Measurements from ENCODE around the gene ISG15.
"Not testable (repeated sequence)": the region's sequence is repeated elsewhere in the genome, so short reads cannot be mapped to it uniquely, and the experiment has no call there.

Gene ISG15

DNA sequence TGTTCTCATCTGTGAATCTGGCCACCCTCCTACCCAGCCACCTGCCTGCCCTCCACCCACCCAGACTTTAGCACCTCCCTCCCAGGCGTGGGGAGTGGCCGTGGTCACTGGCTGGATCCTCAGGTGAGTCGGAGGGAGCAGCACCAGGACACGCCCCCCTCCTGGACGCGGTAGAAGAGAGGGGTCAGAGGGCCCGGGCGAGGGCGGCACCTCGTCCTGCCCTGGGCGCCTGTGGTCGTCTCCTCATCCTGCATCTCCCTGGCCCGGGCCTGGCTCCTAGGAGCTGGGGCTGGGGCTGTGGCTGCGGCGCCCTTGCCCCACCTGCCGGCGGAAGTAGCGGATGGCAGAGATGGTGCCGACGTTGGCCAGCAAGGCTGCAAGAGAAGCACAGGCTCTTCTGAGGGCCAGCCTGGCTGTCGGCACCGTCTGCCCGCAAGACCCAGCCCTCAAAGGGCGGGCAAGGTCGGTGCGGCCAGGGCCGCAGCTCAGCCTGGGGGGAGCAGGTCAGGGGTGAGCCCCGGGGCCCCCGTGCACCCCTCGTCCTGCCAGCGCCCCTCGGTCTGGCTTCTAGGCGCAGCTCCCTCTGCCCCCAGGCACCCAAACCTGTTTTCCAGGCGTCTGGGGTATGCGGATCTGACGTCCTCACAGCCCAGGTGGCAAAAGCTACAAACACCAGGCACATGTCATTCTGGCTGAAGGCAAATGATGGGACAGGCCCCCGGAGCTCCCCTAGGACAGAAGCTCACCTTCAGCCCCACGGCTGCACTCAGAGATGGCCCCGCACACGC is 37.2 kb upstream of the ISG15 start:
- no peak for DNase-seq

DNA sequence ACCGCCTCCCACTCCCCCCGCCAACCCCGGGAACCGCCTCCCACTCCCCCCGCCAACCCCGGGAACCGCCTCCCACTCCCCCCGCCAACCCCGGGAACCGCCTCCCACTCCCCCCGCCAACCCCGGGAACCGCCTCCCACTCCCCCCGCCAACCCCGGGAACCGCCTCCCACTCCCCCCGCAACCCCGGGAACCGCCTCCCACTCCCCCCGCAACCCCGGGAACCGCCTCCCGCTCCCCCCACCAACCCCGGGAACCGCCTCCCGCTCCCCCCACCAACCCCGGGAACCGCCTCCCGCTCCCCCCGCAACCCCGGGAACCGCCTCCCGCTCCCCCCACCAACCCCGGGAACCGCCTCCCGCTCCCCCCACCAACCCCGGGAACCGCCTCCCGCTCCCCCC is 36.5 kb upstream of the ISG15 start:
- not testable (repeated sequence) for DNase-seq

DNA sequence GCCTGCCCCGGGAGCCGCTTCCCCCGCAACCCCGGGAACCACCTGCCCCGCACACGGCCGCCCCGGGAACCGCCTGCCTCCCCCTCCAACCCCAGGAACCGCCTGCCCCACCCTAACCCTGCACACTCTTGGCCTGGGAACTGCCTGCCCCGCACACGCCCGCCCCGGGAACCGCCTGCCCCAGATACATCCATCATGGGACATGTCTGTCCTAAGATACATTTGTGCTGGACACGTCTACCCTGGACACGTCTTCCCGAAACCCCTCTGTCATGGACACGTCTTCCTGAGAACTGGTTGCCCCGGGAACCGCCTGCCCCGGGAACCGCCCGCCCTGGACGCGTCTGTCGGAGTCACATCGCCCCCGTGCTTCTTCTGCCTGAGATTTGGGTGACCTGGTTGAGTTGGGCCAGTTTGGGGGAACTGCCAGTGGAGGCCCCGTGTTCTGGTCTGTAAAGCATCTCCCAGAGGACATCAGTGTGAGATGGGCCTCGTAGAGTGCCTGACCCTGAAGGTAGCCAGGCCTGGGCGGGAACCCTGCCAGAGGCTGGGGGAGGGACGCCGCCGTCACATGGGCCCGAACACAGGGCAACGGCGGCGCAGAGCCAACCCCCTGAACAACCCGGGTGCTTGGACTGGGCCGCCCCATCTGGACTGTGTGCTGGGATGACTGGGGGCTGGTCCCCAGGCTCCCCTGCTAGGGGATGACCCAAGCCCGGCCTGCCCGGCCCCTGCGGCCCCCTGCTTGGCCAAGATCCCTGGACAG is 35.0 kb upstream of the ISG15 start:
- no peak for DNase-seq

DNA sequence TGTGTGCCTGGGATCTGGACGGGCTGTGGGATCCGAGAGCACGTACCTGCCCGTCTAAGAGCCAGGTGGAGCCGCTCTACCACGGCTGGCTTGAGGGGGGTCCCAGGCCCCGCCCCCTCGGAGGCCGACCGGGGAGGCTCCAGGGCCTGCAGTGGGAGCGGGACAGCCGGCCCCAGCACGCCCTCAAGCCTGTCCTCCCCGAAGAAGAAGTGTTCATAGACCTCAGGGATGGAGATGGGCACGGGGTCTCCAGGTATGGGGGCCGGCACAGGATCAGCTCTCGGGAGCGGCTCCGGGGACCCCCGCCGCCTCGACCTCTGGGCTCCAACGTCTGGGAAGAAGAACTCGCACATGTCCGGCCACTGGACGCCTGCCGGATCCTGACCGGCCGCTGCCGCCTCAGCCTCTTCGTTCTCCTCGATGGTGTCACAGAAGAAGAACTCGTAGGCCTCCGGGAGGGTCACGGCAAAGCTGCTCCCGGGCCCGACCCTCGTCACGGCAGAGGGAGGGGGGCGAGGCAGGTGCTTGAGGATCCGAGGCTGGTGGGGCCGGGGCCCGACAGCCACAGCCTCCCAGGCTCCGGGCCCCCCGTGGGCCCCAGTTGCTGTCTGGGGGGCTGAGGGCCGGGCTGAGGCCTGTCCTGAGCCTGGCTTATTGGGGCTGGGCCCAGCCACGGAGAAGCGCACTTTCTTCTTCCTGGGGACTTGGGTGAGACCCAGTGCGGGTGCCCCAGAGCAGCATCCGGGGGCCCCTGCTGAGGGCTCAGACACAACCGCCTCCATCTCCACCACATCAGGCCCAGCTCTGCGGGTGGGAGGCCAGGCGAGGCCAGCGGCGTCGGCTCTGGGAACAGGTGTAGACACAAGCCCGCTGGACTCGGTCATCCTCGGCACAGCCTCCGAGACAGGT is 34.2 kb upstream of the ISG15 start:
- DNase-seq, result no peak

DNA sequence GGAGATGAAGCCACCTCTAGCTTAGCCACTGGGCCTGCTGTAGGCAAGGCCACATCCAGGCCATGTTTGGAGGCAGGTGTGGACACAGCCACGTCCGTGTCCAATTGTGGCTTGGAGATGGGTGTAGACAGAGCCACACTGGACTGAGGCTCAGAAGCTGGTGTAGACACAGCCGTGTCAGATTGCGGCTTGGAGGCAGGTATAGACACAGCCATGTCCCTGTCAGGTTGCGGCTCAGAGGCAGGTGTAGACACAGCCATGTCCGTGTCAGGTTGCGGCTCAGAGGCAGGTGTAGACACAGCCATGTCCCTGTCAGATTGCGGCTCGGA is 33.6 kb upstream of the ISG15 start:
- no peak for DNase-seq

DNA sequence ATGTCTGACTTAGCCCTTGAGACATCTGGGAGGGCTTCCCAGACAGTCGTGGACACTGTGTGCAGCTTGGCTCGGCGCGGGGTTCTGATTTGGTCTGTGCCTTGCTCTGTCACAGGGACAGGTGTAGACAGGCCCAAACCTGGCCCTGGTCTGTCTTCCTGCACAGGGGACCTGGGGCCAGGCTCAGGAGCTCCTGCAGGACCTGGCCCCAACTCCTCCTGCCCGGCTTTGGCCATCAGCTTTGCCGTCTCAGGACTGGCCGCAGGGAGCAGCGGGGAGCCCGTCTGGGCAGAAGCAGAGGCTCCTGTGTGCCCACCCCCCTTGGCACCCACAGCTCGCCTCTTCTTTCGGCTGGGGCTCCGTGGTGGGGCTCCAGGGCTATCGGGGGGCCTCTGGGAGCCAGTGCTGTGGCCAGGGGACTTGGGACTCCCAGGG is 33.1 kb upstream of the ISG15 start:
- no peak for DNase-seq

DNA sequence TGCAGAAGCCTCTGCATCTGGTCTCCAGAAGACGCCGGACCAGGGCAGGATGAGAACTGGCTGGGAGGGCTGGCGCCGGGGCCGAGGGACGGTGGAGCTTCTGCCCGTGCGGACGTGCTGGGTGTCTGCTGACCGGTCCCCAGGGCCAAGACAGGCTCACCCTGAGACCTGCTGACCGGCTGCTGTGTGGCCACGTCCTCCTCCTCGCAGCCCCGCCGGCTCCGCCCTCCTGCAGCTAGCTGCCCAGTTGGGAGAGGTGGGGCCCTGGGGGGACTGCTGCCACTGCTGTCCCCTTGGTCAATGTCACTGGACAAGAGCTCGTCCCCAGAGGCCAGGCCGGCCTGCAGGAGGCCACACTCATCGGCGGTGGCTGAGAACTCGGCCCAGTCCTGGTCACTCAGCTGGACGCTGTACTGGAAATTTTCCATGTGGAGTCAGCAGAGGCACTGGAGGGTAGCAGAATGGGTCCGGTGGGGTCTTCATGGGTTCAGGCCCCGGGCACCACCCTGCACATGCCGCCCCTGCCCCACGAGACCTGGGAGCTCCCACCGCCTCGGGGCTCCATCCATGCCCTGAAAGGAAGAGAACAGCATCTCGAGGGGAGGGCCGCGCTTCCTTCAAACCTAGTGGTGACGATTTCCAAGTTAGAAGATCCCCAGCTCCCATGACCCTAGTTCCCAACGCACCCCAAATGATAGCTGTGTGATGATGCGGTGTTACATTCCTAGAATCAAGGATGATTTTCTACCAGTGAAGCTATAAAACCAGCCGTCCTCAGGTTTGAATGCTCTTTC is 32.5 kb upstream of the ISG15 start:
- no peak for DNase-seq

DNA sequence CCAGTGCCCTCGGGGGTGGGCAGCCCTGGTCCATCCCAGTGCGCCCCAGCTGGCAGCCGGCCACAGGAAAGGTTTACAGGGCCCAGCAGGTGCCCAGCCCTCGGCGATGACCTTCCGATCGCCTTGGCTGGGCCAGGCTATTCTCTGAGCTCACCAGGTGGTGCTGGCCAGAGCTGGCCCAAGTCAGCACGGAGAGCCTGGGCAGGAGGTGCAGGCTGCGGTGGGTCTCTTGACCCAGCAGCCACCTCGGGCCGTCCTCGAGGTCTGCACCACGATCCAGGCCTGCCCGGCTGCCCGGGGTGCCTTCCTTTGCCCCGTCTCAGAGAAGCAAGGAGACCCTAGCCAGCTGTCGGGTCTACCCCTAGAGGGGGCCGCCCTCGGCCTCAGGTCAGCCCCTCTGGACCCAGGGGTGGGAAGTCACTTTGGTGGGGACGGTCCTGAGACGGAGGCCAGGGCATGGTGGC is 31.8 kb upstream of the ISG15 start:
- no peak for DNase-seq

DNA sequence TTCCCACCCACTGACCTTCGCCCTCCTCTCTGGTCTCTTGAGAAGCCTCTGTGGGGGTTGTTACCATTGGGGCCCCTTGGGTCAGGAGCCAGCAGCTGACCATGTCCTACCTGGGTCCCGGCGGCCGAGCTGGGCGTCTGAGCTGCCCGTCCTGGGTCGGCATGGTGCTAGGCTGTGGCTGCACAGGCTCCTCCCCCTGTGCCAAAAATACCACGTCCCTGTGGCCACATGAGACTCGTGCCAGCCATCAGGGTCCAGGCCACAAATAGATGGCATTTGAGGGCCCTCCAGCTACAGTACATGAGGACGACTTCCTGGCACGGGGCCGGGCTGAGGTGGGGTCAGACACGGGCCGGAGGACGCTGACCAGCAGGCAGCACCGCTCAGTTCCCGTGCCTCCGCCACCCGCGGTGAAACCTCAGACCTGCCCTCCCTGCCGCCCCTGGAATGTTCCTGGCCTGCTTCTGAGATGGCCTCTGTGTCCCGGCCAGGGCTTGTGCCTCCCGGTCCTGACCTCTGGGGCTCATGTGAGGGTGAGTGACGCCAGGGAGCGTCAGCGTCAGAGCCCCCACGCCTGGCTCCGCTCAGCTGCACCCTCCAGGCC is 31.2 kb upstream of the ISG15 start, which contains the start of gene PERM1:
Gene PERM1 (minus strand): TSS at position 139 of the 604 bp plus-strand sequence. CDS start 1,064 bp downstream, outside the sequence.
- no peak for DNase-seq

DNA sequence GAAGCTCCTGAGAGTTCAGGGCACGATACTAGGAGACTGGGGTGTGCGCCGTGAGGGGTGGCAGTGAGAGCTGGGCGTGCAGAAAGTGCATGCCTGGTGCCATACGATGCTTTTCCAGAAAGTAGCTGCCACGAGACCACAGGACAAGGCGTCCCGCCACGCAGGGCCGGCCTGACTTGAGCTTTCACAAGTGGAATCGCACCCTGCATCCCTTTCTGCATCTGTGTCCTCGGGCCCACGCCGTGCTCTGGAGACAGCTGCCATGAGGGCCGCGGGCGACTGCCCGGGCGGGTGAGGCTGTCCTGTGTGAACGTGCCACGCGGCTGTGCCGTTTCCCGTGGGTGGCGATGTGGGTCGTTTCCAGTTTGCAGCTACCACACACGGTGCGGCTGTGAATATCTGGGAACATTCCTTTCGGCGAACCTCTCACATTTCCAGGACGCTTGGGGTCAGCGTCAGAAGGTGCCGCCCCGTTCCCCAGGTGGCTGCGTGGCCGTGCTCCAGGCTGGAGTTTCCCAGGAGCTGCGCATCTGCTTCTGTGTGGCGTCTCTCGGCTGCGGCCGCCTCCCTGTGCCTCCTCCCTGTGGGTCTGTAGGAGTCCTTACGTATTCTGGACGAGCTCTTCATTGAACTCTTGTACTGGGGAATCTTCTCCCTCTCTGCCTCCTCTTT is 30.4 kb upstream of the ISG15 start:
- no peak for DNase-seq

DNA sequence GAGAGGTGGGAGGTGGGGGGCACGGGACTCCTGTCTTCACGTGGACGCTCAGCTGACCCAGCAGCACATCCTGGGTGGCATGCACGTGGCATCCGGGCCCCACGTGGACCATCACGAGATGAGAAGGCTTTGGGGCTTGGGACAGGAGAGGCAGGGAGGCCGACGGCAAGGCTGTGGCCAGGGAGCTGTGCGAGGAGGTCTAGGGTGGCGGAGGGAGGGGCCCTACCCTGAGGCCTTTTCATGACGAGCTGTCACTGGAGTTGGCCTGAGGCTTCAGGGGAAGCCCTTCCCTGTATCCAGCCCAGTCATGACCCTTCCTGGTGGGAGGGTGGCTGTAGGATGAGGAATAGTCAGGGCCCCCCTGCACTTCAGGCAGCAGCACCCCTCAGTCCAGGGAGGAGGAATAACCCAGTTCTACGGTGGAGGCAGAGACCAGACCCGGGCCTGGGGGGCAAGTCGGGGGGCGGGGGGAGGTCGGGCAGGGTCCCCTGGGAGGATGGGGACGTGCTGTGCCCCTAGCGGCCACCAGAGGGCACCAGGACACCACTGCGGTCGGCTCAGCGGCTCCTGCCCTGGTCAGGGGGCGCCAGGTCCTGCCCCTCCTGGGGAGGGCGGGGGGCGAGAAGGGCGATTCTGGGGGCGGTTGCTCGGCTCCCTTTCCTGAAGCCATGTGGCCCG is 29.4 kb upstream of the ISG15 start:
- no peak for DNase-seq

DNA sequence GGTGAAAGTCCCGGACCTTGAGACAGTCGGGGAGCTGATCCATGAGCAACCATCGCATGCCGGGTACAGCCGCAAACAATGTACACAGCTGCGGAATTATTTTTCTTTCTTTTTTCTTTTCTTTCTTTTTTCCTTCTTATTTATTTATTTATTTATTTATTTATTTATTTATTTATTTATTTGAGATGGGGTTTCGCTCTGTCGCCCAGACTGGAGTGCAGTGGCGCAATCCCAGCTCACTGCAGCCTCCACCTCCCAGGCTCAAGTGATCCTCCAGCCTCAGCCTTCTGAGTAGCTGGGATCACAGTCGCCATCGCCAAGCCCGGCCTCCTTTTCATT is 28.9 kb upstream of the ISG15 start:
- DNase-seq, result no peak

DNA sequence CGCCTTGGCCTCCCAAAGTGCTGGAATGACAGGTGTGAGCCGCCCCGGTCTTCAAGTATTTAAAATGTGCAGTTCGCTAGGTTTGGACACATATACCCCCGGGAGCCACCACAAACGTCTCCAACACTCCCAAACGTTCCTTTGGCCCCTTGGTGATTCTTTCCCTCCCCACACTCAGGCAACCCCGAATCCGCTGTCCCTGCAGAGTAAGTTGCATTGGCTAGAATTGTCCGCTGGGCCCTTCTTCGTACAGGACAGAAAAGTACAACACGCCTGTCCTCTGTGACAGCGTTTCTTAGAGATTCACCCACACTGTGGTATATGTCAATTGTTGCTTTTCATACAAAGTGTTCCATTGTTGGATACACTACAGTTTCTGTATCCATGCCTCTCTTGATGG is 28.2 kb upstream of the ISG15 start:
- no peak for DNase-seq

DNA sequence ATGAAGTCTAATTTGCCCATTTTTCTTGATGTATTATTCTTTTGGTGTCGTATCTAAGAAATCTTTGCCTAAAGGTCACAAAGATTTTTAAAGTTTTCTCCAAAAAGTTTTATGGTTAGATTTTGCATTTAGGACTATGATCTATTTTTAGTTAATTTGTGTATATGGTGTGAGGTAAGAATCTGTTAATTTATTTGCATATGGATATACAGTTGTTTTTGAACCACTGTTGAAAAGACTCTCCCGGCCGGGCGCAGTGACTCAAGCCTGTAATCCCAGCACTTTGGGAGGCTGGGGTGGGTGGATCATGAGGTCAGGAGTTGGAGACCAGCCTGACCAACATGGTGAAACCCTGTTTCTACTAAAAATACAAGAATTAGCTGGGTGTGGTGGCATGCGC is 25.2 kb upstream of the ISG15 start:
- DNase-seq, result not testable (repeated sequence)

DNA sequence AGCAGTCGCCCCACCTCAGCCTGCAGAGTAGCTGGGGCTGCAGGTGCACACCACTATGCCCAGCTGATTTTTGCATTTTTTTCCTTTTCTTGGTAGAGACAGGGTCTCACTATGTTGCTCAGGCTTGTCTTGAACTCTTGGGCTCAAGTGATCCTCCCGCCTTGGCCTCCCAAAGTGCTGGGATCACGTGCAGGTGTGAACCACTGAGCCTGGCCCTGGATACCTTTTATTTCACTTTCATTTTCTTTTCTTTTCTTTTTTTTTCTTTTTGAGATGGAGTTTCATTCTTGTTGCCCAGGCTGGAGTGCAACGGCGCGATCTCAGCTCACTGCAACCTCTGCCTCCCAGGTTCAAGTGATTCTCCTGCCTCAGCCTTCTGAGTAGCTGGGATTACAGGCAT is 22.0 kb upstream of the ISG15 start:
- DNase-seq, result not testable (repeated sequence)

DNA sequence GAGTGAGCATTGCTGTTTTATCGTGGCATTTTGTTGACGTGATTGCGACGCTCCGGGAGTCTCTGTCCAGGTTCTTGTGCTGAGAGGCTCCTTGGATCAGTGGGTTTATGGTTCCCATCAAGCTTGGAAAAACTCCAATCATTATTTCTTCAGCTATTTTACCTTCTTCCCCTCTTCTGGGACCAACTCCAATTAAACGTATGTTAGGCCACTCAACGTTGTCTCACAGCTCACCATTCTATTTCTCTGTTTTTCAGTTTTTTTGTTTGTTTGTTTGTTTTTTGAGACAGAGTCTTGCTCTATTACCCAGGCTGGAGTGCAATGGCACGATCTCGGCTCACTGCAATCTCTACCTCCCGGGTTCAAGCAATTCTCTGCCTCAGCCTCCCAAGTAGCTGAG is 21.4 kb upstream of the ISG15 start:
- DNase-seq, result no peak

DNA sequence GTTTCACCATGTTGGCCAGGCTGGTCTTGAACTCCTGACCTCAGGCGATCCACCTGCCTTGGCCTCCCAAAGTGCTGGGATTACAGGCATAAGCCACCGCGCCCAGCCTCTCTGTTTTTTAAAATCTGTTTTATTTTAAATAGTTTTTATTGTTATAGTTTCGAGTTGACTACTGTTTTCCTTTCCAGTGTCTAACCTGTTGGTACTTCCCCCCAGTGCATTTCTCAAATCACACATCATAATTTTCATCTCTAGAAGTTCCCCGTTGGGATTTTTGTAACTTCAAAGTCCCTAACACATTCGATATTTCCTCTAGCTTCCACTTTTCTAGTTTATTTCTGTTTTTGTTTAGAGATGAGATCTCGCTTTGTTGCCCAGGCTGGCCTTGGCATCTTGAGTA is 20.9 kb upstream of the ISG15 start:
- no peak for DNase-seq

DNA sequence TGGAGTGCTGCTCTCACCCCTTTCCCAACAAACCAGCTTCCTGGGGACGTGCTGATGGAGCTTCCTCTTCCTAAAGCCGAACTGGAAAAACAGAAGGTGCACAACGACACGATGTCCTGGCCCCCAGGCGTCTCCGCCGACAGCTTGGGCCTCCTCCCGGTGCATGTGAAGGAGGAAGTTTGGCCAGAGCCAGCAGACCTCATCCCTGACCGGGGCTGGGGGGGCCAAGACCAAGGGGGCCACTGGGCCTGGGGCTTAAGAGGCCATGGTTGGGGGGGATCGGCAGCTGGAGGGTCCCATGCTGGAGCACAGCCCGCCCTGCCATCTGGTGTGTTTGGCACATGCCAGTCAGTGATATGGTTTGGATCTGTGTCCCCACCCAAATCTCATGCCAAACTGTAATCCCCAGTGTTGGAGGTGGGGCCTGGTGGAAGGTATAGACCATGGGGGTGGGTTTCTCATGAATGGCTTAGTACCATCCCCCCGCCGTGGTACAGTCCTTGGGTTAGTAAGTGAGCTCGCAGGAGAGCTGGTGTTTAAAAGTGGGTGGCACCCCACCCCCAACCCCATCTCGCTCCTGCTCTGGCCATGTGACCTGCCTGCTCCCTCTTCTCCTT is 19.8 kb upstream of the ISG15 start:
- DNase-seq, result no peak

DNA sequence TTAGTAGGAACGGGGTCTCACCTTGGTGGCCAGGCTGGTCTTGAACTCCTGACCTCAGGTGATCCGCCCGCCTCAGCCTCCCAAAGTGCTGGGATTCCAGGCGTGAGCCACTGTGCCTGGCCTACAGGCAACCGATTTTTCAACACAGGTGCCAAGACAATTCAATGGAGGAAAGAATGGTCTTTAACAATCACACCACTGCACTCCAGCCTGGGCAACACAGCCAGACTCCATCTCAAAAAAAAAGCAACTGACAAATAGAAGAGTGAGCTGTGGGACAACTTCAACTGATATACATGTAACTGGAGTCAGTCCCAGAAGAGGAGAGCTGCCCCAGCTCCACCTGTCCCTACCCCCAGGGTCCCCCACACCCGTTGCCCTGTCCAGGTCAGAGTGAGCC is 18.8 kb upstream of the ISG15 start:
- not testable (repeated sequence) for DNase-seq

Data from SIG-M5 (cell line).